Measurements from ENCODE around the gene EPHB1. TPM values are rescaled to one million over a fixed set of nuclear protein-coding genes. Genes with fewer than 3 reads are reported as not detected.
"Not testable (repeated sequence)": the region's sequence is repeated elsewhere in the genome, so short reads cannot be mapped to it uniquely, and the experiment has no call there.

Gene EPHB1
- total RNA-seq, 1 donor from 2014 or later = 1.9 TPM

- no peak for DNase-seq (ENCODE audit: low spot score)
Measured at GRCh38 chr3:134991472-134992010, 196.5 kb downstream of the EPHB1 start.

- DNase-seq (ENCODE audit: low spot score) = no peak
Measured at GRCh38 chr3:134992180-134992579, 197.1 kb downstream of the EPHB1 start.

- no peak for DNase-seq (ENCODE audit: low spot score)
Measured at GRCh38 chr3:134992586-134992985, 197.5 kb downstream of the EPHB1 start.

GRCh38 chr3:134993011-134993410, 198.0 kb downstream of the EPHB1 start:
- no peak for DNase-seq (ENCODE audit: low spot score)

GRCh38 chr3:134998158-134998557, 203.1 kb downstream of the EPHB1 start:
- DNase-seq (ENCODE audit: low spot score) = no peak

GRCh38 chr3:134998855-134999254, 203.8 kb downstream of the EPHB1 start:
- no peak for DNase-seq (ENCODE audit: low spot score)

- DNase-seq (ENCODE audit: low spot score) = no peak
Measured at GRCh38 chr3:135000465-135000864, 205.4 kb downstream of the EPHB1 start.

GRCh38 chr3:135005616-135006015, 210.6 kb downstream of the EPHB1 start:
- DNase-seq (ENCODE audit: low spot score) = not testable (repeated sequence)

GRCh38 chr3:135007607-135008006, 212.5 kb downstream of the EPHB1 start:
- no peak for DNase-seq (ENCODE audit: low spot score)

GRCh38 chr3:135008326-135008725, 213.3 kb downstream of the EPHB1 start:
- DNase-seq (ENCODE audit: low spot score) = no peak

GRCh38 chr3:135009014-135009413, 214.0 kb downstream of the EPHB1 start:
- DNase-seq (ENCODE audit: low spot score) = no peak

- no peak for DNase-seq (ENCODE audit: low spot score)
Measured at GRCh38 chr3:135012101-135012500, 217.0 kb downstream of the EPHB1 start.

GRCh38 chr3:135013206-135013605, 218.1 kb downstream of the EPHB1 start:
- no peak for DNase-seq (ENCODE audit: low spot score)

- no peak for DNase-seq (ENCODE audit: low spot score)
Measured at GRCh38 chr3:135014566-135014965, 219.5 kb downstream of the EPHB1 start.

GRCh38 chr3:135017003-135017893, 222.2 kb downstream of the EPHB1 start:
- DNase-seq (ENCODE audit: low spot score) = no peak

- no peak for DNase-seq (ENCODE audit: low spot score)
Measured at GRCh38 chr3:135018149-135018923, 223.3 kb downstream of the EPHB1 start.

- DNase-seq (ENCODE audit: low spot score) = no peak
Measured at GRCh38 chr3:135020181-135020580, 225.1 kb downstream of the EPHB1 start.

- no peak for DNase-seq (ENCODE audit: low spot score)
Measured at GRCh38 chr3:135023996-135024658, 229.1 kb downstream of the EPHB1 start.

GRCh38 chr3:135030768-135031615, 235.9 kb downstream of the EPHB1 start:
- DNase-seq (ENCODE audit: low spot score) = not testable (repeated sequence)

- no peak for DNase-seq (ENCODE audit: low spot score)
Measured at GRCh38 chr3:135033737-135034136, 238.7 kb downstream of the EPHB1 start.
